Activated naive CD4-positive, alpha-beta T cell treated with anti-CD3 and anti-CD28 coated beads, Interleukin-2, amount 50 U/mL, for 24 hours (primary cell): ENCODE data around the gene STX16.

ENCODE experiments used
- H3K27ac Mint-ChIP-seq: one replicate; pipeline ENCODE4 v1.8.0; 2021; ENCODE audit warnings: mild to moderate bottlenecking, mixed read lengths
- H3K27me3 Mint-ChIP-seq: one replicate; pipeline ENCODE4 v1.8.0; 2021; ENCODE audit warnings: mixed read lengths
- H3K36me3 Mint-ChIP-seq: one replicate; pipeline ENCODE4 v1.8.0; 2021; ENCODE audit warnings: mixed read lengths
- H3K4me1 Mint-ChIP-seq: one replicate; pipeline ENCODE4 v1.8.0; 2021; ENCODE audit warnings: mixed read lengths
- H3K4me3 Mint-ChIP-seq: one replicate; pipeline ENCODE4 v1.8.0; 2021; ENCODE audit warnings: mild to moderate bottlenecking, mixed read lengths
- H3K9me3 Mint-ChIP-seq: one replicate; pipeline ENCODE4 v1.8.0; 2021; ENCODE audit warnings: mixed read lengths

STX16 gene, protein sequence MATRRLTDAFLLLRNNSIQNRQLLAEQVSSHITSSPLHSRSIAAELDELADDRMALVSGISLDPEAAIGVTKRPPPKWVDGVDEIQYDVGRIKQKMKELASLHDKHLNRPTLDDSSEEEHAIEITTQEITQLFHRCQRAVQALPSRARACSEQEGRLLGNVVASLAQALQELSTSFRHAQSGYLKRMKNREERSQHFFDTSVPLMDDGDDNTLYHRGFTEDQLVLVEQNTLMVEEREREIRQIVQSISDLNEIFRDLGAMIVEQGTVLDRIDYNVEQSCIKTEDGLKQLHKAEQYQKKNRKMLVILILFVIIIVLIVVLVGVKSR

DNA sequence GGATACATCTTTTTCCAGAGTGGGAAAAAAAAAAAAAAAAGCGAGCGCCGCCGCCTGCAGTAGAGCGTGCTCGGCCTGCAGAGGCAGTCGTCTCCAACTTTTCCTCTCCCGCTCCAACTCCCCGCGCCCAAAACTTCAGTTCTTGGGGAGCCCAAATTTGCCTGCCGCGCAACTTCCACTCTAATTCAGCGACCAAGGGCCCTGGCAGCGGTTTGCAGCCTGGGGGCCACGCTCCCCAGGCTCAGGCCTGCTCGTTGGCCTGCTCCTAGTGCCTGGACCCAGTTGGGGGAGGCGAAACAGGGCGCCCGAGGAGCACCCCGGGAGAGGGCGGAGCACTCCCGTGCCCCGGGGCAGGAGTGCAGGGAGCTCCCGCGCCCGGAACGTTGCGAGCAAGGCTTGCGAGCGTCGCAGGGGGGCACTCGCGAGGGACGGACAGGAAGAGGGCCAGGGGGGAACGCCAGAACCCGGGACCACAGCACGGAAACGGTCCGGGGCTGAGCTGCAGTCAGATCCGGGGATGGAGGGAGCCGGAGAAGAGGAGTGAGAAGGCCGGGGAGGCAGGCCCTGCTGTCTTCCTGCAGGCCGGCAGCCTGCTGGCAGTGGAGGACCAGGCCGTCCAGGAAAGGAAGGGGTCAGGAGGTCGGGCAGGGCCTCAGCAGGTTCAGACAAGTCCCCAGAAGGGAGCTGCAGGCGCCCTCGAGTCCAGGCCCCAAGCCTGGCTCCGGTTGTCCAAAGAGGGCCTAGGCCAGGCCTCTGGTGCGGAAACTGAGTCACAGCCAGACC lies at the start of gene STX16:
STX16 (plus strand) TSS at position 508 of the 783 bp plus-strand sequence. CDS start 724 bp downstream, outside the sequence.
- Mint-ChIP-seq H3K9me3 (no peaks in the 10 kb centered on the region), H3K36me3 (peaks cover 4% of the 10 kb centered on the region), H3K4me3 (peak within 1 kb of the TSS; percentile 99), H3K27ac (peak within 1 kb of the TSS; percentile 99), H3K4me1 (peaks cover 21% of the 10 kb centered on the region), H3K27me3 (no peaks in the 10 kb centered on the region)

DNA sequence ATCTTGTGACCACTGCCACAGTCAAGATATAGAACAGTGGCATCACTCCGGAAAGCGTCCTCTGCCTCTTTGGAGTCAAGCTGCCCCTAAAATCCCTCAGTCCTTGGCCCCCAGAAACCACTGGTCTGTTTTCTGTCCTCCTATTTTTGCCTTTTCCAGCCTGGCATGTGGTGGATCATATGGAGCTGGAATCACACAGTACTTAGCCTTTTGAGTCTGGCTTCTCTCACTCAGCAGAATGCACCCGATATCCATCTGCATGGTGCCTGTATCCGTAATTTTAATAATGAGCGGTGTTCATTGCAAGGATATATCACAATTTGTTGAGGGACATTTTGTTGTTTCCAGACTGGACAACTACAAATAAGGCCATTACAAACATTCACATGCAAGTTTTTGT lies 49.0 kb upstream of the STX16 start:
- Mint-ChIP-seq H3K9me3 (no peaks in the 10 kb centered on the region), H3K4me1 (peaks cover 4% of the 10 kb centered on the region), H3K36me3 (no peaks in the 10 kb centered on the region), H3K27ac (no peak overlapping the region), H3K4me3 (no peak overlapping the region), H3K27me3 (no peaks in the 10 kb centered on the region)

DNA sequence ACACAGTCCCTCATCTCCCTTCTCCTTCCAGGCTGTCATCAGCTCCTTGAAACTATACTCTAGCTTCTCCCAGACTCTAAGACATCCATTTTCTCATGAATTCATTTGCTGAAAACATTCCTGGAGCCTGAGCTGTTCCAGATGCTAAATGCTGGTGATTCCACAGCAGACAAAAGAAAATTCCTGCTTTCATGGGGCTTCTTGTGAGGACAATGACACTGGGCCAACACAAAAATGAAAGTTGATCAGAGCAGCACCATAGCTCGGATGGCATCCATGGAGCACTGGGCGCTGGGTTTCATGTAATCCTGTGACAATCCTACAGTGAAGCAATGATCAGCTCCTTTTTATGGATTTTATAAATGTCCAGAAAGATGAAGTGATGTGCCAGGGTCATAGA lies 47.4 kb upstream of the STX16 start:
- Mint-ChIP-seq H3K9me3 (no peaks in the 10 kb centered on the region), H3K36me3 (no peaks in the 10 kb centered on the region), H3K4me1 (peaks cover 4% of the 10 kb centered on the region), H3K27ac (no peak overlapping the region), H3K27me3 (no peaks in the 10 kb centered on the region), H3K4me3 (no peak overlapping the region)

DNA sequence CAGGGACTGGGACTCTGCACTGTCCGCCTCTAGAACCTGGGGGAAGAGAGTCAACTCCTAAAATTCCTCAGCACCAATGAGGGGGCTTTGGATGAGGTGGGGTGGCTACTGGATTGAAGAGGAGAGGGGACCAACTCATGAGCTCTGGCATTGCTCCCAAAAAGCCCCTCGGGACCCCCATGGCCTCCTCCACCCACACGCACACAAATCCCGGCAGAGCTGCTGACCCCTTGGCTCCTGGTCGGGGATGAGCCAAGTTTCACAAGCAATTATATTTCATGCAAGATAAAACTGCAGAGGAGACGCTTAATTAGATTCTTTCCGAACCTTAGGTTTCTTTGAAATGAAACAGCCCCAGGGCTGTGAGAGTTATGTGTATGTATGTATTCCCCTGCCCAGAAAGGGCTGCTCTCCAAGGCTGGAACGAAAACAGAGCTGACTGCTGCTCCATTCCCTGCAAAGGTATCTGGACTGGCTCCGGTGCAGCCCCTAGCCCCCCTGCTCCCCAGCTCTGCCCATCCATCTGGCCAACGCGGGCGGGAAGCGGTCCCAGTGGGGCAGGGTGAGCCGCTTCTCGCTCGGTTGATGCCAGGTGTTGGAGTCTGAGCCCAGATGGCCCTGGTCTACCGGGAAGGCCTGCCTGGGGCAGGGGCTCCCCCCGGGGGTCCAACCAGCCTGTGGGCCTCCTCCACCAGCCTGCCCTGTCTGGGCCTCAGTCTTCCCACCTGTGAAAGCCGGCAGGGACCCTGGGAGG lies 46.8 kb upstream of the STX16 start:
- no peak overlapping the region for H3K27ac Mint-ChIP-seq
- no peak overlapping the region for H3K4me3 Mint-ChIP-seq
- no peaks in the 10 kb centered on the region for H3K9me3 Mint-ChIP-seq
- H3K27me3 Mint-ChIP-seq, result no peaks in the 10 kb centered on the region
- H3K4me1 Mint-ChIP-seq, result peaks cover 4% of the 10 kb centered on the region
- no peaks in the 10 kb centered on the region for H3K36me3 Mint-ChIP-seq

DNA sequence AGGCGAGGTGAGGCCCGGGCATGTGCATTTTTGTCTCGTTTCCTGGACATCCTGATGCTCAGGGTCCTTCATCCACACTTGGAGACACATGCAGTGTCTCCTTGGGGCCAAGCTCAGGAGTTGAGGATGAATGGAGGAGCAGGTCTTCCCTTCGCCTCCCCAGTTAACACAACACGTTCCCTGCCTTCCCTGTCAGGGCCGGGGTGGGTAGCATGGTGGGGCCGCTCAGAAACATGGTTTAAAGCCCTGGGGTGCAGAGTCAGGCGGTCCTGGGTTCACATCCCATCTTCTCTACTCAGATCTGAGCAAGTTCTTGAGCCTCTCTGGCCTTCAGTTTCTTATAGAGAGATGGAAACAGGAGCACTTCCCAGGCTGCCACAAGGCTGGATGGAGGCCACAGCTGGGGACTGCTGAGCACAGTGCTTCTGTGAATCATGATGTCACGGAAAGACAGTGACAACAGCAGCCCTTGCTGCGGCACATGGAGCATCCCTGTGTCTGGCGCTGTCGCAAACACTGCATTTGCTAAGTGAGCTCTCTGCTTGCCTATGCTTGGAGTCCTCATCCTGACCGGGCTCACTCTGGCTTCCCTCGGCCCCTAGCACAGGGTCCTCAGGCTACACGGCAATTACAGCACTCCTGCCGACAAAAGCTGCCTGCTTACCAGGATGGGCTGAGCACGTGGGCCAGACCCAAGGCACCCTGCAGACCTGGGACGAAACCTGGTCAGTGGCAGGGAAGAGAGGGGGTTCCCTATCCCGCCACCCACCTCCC lies 45.6 kb upstream of the STX16 start:
- Mint-ChIP-seq H3K27ac (no peak overlapping the region), H3K4me1 (peaks cover 4% of the 10 kb centered on the region), H3K4me3 (no peak overlapping the region), H3K36me3 (no peaks in the 10 kb centered on the region), H3K9me3 (no peaks in the 10 kb centered on the region), H3K27me3 (no peaks in the 10 kb centered on the region)

DNA sequence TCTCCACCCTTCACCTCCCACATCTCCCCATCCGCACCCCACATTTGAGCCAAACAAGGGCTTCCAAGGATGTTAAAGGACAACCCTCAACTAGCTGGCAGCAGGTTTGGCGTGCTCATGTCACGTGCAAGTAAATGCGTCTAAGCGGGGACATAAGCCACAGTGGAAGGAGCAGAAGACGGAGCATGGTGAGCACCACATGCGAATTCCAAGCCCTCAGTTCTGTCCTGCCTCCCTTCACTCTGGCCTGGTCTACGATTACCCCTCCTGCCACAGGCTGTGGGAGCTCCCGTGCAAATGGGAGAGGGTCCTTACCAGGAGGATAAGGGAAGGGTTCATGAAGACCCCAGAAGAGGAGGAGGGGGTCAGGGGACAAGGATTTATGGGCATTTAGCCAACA lies 44.9 kb upstream of the STX16 start:
- Mint-ChIP-seq H3K9me3 (no peaks in the 10 kb centered on the region), H3K4me3 (no peak overlapping the region), H3K36me3 (no peaks in the 10 kb centered on the region), H3K4me1 (peaks cover 4% of the 10 kb centered on the region), H3K27ac (no peak overlapping the region), H3K27me3 (no peaks in the 10 kb centered on the region)

DNA sequence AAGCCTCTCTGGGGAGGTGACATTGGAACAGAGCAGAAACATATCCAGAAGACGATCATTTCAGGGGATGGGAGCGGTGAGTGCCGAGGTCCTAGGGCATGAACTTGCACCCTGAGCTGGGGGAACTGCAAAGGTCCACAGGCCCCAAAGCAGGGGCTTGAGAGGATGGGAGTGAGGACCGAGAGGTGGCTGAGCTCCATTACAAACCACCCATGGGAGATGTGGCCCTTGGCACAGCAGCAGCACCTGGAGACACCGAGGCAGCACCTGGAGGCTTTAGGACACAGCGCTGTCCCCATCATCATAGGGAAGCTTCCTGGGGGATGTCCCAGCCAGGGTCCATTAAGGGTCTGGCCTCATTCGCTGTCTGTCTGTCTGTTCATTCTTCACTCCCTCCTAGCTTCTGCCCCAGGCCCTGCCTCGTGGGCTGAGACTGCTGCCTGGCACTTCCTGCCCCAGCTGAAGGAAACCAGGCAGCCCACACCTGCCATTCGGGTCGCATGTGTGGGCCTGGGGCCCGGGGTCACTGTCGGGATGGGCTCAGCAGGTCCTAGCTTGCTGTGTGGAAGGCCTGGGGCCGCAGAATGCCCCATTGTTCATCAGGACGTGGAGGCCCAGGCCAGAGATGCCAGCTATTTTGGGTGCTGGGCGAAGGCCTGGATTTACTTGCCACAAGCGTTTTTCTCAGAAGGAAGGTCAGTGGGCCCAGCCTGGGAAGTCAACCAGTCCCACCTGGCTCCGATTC lies 42.8 kb upstream of the STX16 start:
- H3K4me3 Mint-ChIP-seq, result no peak overlapping the region
- no peaks in the 10 kb centered on the region for H3K27me3 Mint-ChIP-seq
- no peaks in the 10 kb centered on the region for H3K36me3 Mint-ChIP-seq
- no peaks in the 10 kb centered on the region for H3K4me1 Mint-ChIP-seq
- H3K27ac Mint-ChIP-seq, result no peak overlapping the region
- no peaks in the 10 kb centered on the region for H3K9me3 Mint-ChIP-seq

DNA sequence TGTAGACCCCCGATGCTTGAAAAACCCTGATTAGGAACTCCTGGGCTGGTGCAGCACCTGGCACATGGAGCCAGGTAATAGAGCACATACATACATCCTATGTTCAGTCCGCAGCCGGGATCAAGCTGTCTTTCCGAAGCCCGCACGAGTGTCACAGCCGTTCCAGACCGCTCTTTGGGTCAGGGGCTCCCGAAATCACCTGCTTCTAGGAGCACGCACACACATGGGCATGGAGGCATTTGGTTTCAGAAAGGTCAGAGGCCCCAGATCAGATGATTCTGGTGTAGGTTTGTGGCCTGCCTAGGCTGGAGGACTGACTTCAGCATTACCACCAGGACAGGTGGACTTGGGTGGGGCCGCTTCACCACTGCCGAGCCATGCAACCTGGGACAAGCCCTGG lies 42.1 kb upstream of the STX16 start:
- H3K4me3 Mint-ChIP-seq, result no peak overlapping the region
- H3K27ac Mint-ChIP-seq, result no peak overlapping the region
- H3K36me3 Mint-ChIP-seq, result no peaks in the 10 kb centered on the region
- no peaks in the 10 kb centered on the region for H3K4me1 Mint-ChIP-seq
- H3K27me3 Mint-ChIP-seq, result no peaks in the 10 kb centered on the region
- H3K9me3 Mint-ChIP-seq, result no peaks in the 10 kb centered on the region

DNA sequence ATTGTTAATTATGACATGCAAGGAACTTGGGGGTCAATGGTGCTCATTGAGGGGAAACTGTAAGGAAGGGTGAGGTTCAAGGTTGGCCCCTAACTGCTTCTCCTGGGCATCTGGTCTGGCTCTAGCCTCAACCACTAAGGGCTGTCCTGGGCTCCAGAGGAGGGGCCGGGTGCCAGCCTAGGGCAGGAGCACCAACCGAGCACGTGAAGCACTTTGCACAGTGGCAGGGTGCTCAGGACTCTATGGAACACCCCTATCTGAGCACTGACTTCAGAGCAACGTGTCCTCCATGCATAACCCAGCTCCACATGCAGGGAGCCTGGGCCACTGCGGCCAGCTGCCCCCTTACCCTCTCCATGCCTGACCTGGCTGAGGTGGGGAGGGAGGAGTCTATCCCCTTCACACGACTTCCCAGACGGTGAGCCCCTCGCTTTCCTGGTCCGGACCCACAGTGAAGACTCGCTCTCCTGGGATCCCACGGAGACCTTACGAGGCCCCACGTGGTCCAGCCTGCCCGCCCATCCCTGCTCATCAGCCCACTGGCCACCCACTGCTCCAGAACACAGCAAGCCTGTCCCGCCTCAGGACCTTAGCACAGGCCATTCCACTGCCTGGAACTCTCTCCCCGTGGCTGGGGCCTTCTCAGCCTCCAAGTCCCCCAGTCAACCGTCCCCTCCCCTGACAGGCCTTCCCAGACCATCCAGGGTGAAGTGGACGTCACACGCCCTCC lies 40.8 kb upstream of the STX16 start:
- Mint-ChIP-seq H3K27me3 (no peaks in the 10 kb centered on the region), H3K9me3 (no peaks in the 10 kb centered on the region), H3K4me1 (no peaks in the 10 kb centered on the region), H3K36me3 (no peaks in the 10 kb centered on the region), H3K4me3 (no peak overlapping the region), H3K27ac (no peak overlapping the region)

DNA sequence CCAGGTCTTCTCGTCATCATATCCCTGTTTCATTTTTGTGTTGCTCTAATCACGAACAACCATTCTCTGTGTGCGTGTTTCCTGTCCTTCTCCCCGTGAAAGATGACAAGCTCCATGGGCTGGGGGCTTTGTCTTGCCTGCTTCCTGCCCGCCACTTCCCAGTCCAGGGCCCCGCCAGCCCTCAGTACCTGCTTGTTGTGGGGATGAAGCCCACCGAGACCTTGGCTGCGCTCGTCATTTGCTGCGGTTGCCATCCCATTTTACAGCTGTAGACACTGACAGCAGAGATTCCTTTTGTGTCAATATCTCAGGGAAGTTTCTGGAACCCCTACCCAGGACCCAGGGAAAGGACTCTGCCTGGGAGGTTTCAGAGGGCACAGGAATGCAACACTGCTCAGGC lies 40.3 kb upstream of the STX16 start:
- Mint-ChIP-seq H3K4me1 (no peaks in the 10 kb centered on the region), H3K4me3 (no peak overlapping the region), H3K27ac (no peak overlapping the region), H3K9me3 (no peaks in the 10 kb centered on the region), H3K36me3 (no peaks in the 10 kb centered on the region), H3K27me3 (no peaks in the 10 kb centered on the region)

DNA sequence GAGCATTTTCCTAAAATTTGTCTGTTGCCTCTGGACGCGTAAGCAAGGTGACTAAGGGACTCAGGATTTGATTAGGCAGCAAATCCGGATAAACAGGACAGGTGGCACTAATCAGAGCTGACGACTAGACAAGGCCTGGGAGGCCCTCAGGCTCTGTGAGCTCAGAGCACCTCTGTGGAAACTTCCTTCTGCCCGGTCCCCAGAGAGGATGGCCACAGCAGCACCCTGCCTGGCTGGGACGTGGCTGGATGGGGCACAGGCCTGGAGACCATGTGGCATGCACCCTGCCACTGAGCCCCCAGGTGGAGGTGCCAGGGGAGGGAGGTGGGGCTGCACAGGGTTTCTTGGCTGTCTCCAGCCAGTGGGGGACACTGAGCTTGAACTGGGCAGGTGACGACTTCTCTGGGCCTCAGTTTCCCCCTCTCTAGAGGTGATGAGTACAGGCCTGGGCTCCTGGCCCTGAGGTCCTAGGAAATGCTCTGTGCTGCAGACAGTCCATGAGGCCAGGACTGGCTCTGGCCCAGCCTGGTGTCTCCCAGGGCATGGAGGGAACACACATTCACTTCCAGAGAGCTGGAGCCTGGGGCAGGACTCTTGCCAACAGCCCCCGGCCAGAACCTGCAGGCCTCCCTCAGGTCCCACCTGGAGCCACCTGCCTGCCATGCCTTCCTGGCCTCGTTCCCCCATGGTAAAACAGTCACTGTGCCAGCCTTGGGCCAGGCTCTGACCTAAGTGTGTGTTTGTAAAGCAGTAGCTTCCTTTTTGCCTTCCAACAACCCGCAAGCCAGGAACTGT lies 39.6 kb upstream of the STX16 start:
- no peaks in the 10 kb centered on the region for H3K4me1 Mint-ChIP-seq
- H3K27ac Mint-ChIP-seq, result no peak overlapping the region
- no peaks in the 10 kb centered on the region for H3K36me3 Mint-ChIP-seq
- no peaks in the 10 kb centered on the region for H3K9me3 Mint-ChIP-seq
- H3K4me3 Mint-ChIP-seq, result no peak overlapping the region
- H3K27me3 Mint-ChIP-seq, result no peaks in the 10 kb centered on the region

DNA sequence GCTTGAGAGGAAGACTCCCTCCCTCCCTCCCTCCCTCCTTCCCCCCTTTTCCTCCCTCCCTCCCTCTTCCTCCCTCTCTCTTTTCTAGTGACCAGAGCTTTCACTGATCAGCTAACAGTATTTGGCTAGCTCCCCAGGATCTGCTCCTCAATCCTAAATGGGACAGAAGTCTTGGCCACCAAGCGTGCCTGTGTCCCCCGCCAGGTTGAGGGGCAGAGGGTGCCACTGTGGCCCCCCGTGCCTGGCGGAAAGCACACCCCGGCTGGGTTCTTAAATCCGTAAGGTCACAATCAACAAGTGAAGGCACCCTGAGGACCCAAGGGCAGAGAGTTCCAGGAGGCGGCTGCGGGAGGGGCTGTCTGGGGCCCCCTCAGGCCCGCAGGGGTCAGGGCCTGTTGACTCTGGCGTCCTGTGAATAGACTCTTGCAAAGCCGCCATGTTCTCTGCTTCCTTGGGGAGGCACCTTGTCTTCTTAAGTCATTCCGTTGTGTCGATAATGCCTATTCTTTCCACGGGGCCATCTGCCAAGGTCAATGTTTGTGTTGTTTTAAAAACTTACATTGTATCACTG lies 38.9 kb upstream of the STX16 start:
- H3K27me3 Mint-ChIP-seq, result no peaks in the 10 kb centered on the region
- H3K4me3 Mint-ChIP-seq, result no peak overlapping the region
- no peaks in the 10 kb centered on the region for H3K36me3 Mint-ChIP-seq
- no peaks in the 10 kb centered on the region for H3K9me3 Mint-ChIP-seq
- no peak overlapping the region for H3K27ac Mint-ChIP-seq
- no peaks in the 10 kb centered on the region for H3K4me1 Mint-ChIP-seq

DNA sequence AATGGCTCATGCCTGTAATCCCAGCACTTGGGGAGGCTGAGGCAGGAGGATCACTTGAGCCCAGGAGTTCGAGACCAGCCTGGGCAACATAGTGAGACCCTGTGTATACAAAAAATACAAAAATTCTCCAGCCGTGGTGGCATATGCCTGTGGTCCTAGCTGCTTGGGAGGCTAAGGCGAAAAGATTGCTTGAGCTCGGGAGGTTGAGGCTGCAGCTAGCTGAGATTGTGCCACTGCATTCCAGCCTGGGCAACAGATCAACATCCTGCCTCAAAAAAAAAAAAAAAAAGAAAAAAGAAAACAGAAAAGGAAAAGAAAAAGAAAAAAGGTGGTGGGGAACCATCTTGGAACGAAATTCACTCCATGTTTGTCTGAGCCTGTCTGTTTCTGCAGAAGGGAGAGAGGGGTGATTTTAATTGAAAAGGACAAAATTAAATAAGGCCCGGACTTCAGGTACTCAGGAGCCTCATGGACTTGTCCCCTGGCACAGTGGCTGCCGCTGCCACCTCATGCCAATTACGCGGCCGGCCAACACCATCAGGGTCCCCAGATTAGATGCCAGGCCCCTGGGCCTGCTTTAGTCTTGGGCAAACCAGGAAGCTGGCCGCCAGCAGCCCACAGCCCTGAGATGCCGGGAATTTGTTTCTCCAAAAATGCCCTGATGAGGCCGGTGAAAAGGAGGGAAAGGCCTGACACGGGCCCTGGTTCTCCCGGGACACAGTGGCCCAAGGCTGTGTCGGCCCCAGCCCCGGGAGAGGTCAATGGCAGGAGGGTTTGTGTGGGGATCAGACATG lies 37.8 kb upstream of the STX16 start:
- Mint-ChIP-seq H3K4me1 (no peaks in the 10 kb centered on the region), H3K4me3 (no peak overlapping the region), H3K27me3 (no peaks in the 10 kb centered on the region), H3K9me3 (no peaks in the 10 kb centered on the region), H3K27ac (no peak overlapping the region), H3K36me3 (no peaks in the 10 kb centered on the region)
